DOHH2 (cell line): Measurements from ENCODE around the gene BAG5.

Experiments used
- EZH2phosphoT487 ChIP-seq: fragments of 200-600 bp; sonication (generic); IDR thresholded peaks from 2 replicates; pipeline ENCODE4 v1.6.1; 2017; ENCODE audit warnings: borderline replicate concordance, mild to moderate bottlenecking, antibody characterized with exemption, low read length, moderate library complexity, mixed read lengths
- TF ChIP-seq, protein P1 (sequence below): fragments of 200-600 bp; sonication (generic); IDR thresholded peaks from one replicate; pipeline ENCODE4 v1.5.1; 2014; ENCODE audit warnings: antibody characterized with exemption, mild to moderate bottlenecking, low read depth, low read length; ENCODE audit not compliant: poor library complexity, severe bottlenecking

DNA sequence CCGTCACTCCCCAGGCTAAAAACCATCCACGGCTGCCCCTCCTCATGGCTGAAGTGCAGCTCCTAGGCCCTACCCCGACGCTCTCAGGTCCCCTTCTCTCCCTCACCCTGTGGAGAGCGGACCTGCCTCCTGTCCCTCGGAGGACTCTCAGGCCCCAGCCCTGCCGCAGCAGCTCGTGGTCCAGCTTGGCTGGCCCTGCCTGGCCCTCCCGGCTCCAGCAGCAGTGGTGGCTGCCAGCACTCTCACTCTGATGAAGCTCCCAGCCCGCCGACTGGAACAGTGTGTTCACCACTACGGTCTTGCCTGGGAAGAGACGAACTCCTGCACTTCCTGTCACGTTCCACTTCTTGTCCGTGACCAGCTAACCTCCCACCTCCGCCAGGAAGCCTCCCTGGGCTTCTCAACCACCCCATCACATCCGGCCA lies 11.1 kb downstream of the BAG5 start:
- TF ChIP-seq, protein P1, sequence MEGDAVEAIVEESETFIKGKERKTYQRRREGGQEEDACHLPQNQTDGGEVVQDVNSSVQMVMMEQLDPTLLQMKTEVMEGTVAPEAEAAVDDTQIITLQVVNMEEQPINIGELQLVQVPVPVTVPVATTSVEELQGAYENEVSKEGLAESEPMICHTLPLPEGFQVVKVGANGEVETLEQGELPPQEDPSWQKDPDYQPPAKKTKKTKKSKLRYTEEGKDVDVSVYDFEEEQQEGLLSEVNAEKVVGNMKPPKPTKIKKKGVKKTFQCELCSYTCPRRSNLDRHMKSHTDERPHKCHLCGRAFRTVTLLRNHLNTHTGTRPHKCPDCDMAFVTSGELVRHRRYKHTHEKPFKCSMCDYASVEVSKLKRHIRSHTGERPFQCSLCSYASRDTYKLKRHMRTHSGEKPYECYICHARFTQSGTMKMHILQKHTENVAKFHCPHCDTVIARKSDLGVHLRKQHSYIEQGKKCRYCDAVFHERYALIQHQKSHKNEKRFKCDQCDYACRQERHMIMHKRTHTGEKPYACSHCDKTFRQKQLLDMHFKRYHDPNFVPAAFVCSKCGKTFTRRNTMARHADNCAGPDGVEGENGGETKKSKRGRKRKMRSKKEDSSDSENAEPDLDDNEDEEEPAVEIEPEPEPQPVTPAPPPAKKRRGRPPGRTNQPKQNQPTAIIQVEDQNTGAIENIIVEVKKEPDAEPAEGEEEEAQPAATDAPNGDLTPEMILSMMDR: no peak
- TF ChIP-seq EZH2phosphoT487: no peak
